Gastroesophageal sphincter (tissue), 4 donors: ENCODE data around the gene TANGO2. TPM values are rescaled to one million over a fixed set of nuclear protein-coding genes. Genes with fewer than 3 reads are reported as not detected.

Experiments used
- ATAC-seq: fragments of 150-250 bp; one replicate; pipeline ENCODE4 v1.9.1; 2016; ENCODE audit warnings: mild to moderate bottlenecking, moderate library complexity
- H3K27ac ChIP-seq, 4 donors: fragments of 200-600 bp; sonication (generic) in 3 of 4; 1 replicate in 3 of 4; 2 replicates in 1 of 4; pipeline ENCODE4 v1.5.1; 2016 to 2019
- H3K27me3 ChIP-seq: fragments of 200-600 bp; sonication (generic); one replicate; pipeline ENCODE4 v1.5.1; 2019
- H3K36me3 ChIP-seq, 2 donors: fragments of 200-600 bp; sonication (generic); one replicate each; pipeline ENCODE4 v1.5.1; 2019; ENCODE audit warnings: control low read depth in 1 of 2
- H3K4me1 ChIP-seq, 3 donors: fragments of 200-600 bp; sonication (generic); 1 replicate in 2 of 3; 2 replicates in 1 of 3; pipeline ENCODE4 v1.5.1; 2016 to 2019; ENCODE audit warnings: control low read depth in 2 of 3
- H3K4me3 ChIP-seq, 2 donors: fragments of 200-600 bp; sonication (generic); one replicate each; pipeline ENCODE4 v1.5.1; 2019; ENCODE audit warnings: mild to moderate bottlenecking in 1 of 2, moderate library complexity in 1 of 2
- H3K9me3 ChIP-seq, 3 donors: fragments of 200-600 bp; sonication (generic); one replicate each; pipeline ENCODE4 v1.5.1; 2017 to 2019; ENCODE audit warnings: control low read depth in 2 of 3
- CTCF ChIP-seq, 4 experiments: fragments of 200-600 bp in 2 of 4; fragments of 450-650 bp in 2 of 4; sonication (generic) in 1 of 4; IDR thresholded peaks; one replicate each; pipeline ENCODE4 v1.5.1; 2017 to 2019; ENCODE audit warnings: antibody characterized with exemption in 4 of 4, mild to moderate bottlenecking in 2 of 4, moderate library complexity in 2 of 4
- EP300 ChIP-seq: sonication (generic); formaldehyde crosslinking; IDR thresholded peaks from one replicate; pipeline ENCODE4 v1.6.1; 2017; ENCODE audit warnings: antibody characterized with exemption, mild to moderate bottlenecking
- POLR2A ChIP-seq, 2 donors: fragments of 450-650 bp; IDR thresholded peaks; one replicate each; pipeline ENCODE4 v1.6.1; 2017; ENCODE audit warnings: antibody characterized with exemption in 2 of 2, mild to moderate bottlenecking in 2 of 2, moderate library complexity in 1 of 2
- POLR2AphosphoS5 ChIP-seq: sonication (generic); formaldehyde crosslinking; IDR thresholded peaks from one replicate; pipeline ENCODE4 v1.6.1; 2017; ENCODE audit warnings: antibody characterized with exemption
- WGBS, 2 donors: methylation state at CpG; one replicate each; pipeline ENCODE4 v1.1.5; 2018; ENCODE audit warnings: low coverage in 1 of 2; 5-methylcytosine and 5-hydroxymethylcytosine counted together
- total RNA-seq, 4 donors: library from RNA; depleted of rRNA; stranded (reverse); fragments of >200 nt; gene quantifications; one replicate each; pipeline ENCODE4 v1.1.0, GENCODE V29; 2016

TANGO2 gene
- total RNA-seq, 4 donors from 2014 or later = 20.0 to 65.5 (median 45.8) TPM

- H3K27me3 ChIP-seq = no peaks in the 10 kb centered on the region
- peaks cover 0 to 60% (median 25%) of the 10 kb centered on the region in 3 donors for H3K4me1 ChIP-seq
- ATAC-seq = no peak
- TF ChIP-seq EP300 (no peak), POLR2A (IDR thresholded peaks at IDR 0.05) (no peak), POLR2AphosphoS5 (no peak), CTCF (IDR thresholded peaks at IDR 0.05) (no peak)
- WGBS, 2 donors = 59 to 60% methylated on average over 1 to 3 of the region's 5 CpGs
- peaks cover 0 to 33% of the 10 kb centered on the region in 2 donors for H3K36me3 ChIP-seq
- no peak overlapping the region for H3K4me3 ChIP-seq
- peak overlapping the region; percentile 19 to 93 (median 84) for H3K27ac ChIP-seq
- no peaks in the 10 kb centered on the region for H3K9me3 ChIP-seq
Observed at GRCh38 chr22:19983741-19984140, 37.2 kb upstream of the TANGO2 start.

- TF ChIP-seq POLR2AphosphoS5 (peak; percentile 30), EP300 (no peak)
- peaks cover 0 to 28% of the 10 kb centered on the region in 2 donors for H3K36me3 ChIP-seq
- peak overlapping the region; percentile 19 to 93 (median 84) for H3K27ac ChIP-seq
- H3K4me3 ChIP-seq = no peak overlapping the region
- WGBS, 2 donors = 73 to 80% methylated on average over 2 to 4 of the region's 19 CpGs
- peaks cover 0 to 60% (median 25%) of the 10 kb centered on the region in 3 donors for H3K4me1 ChIP-seq
- H3K9me3 ChIP-seq = no peaks in the 10 kb centered on the region
- no peaks in the 10 kb centered on the region for H3K27me3 ChIP-seq
- ATAC-seq = peak; percentile 55
Observed at GRCh38 chr22:19984201-19984753, 36.6 kb upstream of the TANGO2 start.

GRCh38 chr22:19984851-19985811 is 35.8 kb upstream of the TANGO2 start:
- ATAC-seq = no peak
- WGBS, 2 donors = 80% methylated on average over 4 of the region's 11 CpGs; no CpG with 5 or more reads in 1 of the 2 donors
- Histone ChIP-seq H3K9me3 (no peaks in the 10 kb centered on the region), H3K27ac (peak overlapping the region in 3 of 4 donors; percentile 92 to 93 (median 93)), H3K4me3 (peak overlapping the region in 1 of 2 donors; percentile 93), H3K27me3 (no peaks in the 10 kb centered on the region), H3K36me3 (peaks cover 0 to 19% of the 10 kb centered on the region in 2 donors), H3K4me1 (peaks cover 0 to 60% (median 25%) of the 10 kb centered on the region in 3 donors)
- no peak for TF ChIP-seq CTCF (IDR thresholded peaks at IDR 0.05)
- no peak for TF ChIP-seq EP300
- no peak for TF ChIP-seq POLR2AphosphoS5
- no peak for TF ChIP-seq POLR2A (IDR thresholded peaks at IDR 0.05)

- TF ChIP-seq POLR2A (IDR thresholded peaks at IDR 0.05) (no peak), POLR2AphosphoS5 (no peak), EP300 (no peak), CTCF (IDR thresholded peaks at IDR 0.05) (no peak)
- no CpG with 5 or more reads among the region's 2 CpGs for WGBS, 2 donors
Observed at GRCh38 chr22:19986011-19986409, 34.9 kb upstream of the TANGO2 start.

More at GRCh38 chr22:19986011-19986409, 34.9 kb upstream of the TANGO2 start:
- peak overlapping the region in 3 of 4 donors; percentile 92 to 93 (median 93) for H3K27ac ChIP-seq
- no peaks in the 10 kb centered on the region for H3K27me3 ChIP-seq
- H3K4me3 ChIP-seq = peak overlapping the region; percentile 79 to 93
- H3K9me3 ChIP-seq = no peaks in the 10 kb centered on the region
- ATAC-seq = no peak
- peaks cover 0 to 67% (median 28%) of the 10 kb centered on the region in 3 donors for H3K4me1 ChIP-seq
- peaks cover 0 to 10% of the 10 kb centered on the region in 2 donors for H3K36me3 ChIP-seq
